Neural progenitor cell (in vitro differentiated cells): Measurements from ENCODE around the gene CACNA1C. TPM values are rescaled to one million over a fixed set of nuclear protein-coding genes. Genes with fewer than 3 reads are reported as not detected.

Experiments used
- DNase-seq: peaks from one replicate; pipeline ENCODE4 v3.0.0-alpha.2; 2016; ENCODE audit warnings: low spot score
- H2AFZ ChIP-seq: fragments of 200-600 bp; sonication (generic); replicated peaks from 2 replicates; pipeline ENCODE4 v1.6.1; 2016; ENCODE audit warnings: antibody characterized with exemption
- H3F3A ChIP-seq: fragments of 200-600 bp; sonication (generic); 2 replicates; pipeline ENCODE4 v1.6.1; 2016; ENCODE audit warnings: antibody characterized with exemption, low read depth
- H3K27ac ChIP-seq: fragments of 200-600 bp; sonication (generic); 2 replicates; pipeline ENCODE4 v1.5.1; 2016; ENCODE audit warnings: mild to moderate bottlenecking
- H3K27me3 ChIP-seq: fragments of 200-600 bp; sonication (generic); 2 replicates; pipeline ENCODE4 v1.6.1; 2016; ENCODE audit warnings: mild to moderate bottlenecking, moderate library complexity
- H3K36me3 ChIP-seq: fragments of 200-600 bp; sonication (generic); 2 replicates; pipeline ENCODE4 v1.5.1; 2016
- H3K4me1 ChIP-seq: fragments of 200-600 bp; sonication (generic); 2 replicates; pipeline ENCODE4 v1.6.1; 2016; ENCODE audit warnings: mixed run types
- H3K4me2 ChIP-seq: fragments of 200-600 bp; sonication (generic); 2 replicates; pipeline ENCODE4 v1.6.1; 2016
- H3K4me3 ChIP-seq: fragments of 200-600 bp; sonication (generic); 2 replicates; pipeline ENCODE4 v1.5.1; 2016
- H3K79me2 ChIP-seq: fragments of 200-600 bp; sonication (generic); 2 replicates; pipeline ENCODE4 v1.6.1; 2016; ENCODE audit warnings: low read depth
- H3K9ac ChIP-seq: fragments of 200-600 bp; sonication (generic); 2 replicates; pipeline ENCODE4 v1.6.1; 2016
- H3K9me3 ChIP-seq: fragments of 200-600 bp; sonication (generic); 2 replicates; pipeline ENCODE4 v1.5.1; 2016; ENCODE audit warnings: low read depth
- H4K20me1 ChIP-seq: fragments of 200-600 bp; sonication (generic); 2 replicates; pipeline ENCODE4 v1.6.1; 2016; ENCODE audit warnings: low read depth
- H3K27ac Mint-ChIP-seq: 3 replicates; pipeline ENCODE4 v1.8.0; 2021; ENCODE audit warnings: mixed read lengths
- H3K27me3 Mint-ChIP-seq: 2 replicates; pipeline ENCODE4 v1.8.0; 2022; ENCODE audit warnings: low read depth, mild to moderate bottlenecking, inconsistent platforms, moderate library complexity, mixed read lengths; ENCODE audit not compliant: insufficient read depth
- H3K36me3 Mint-ChIP-seq: 3 replicates; pipeline ENCODE4 v1.8.0; 2021; ENCODE audit warnings: mixed read lengths
- H3K4me1 Mint-ChIP-seq: 3 replicates; pipeline ENCODE4 v1.8.0; 2021; ENCODE audit warnings: mixed read lengths
- H3K4me3 Mint-ChIP-seq: 3 replicates; pipeline ENCODE4 v1.8.0; 2021; ENCODE audit warnings: mild to moderate bottlenecking, moderate library complexity, mixed read lengths
- H3K9me3 Mint-ChIP-seq: 3 replicates; pipeline ENCODE4 v1.8.0; 2020; ENCODE audit warnings: mixed read lengths
- CTCF ChIP-seq: fragments of 200-600 bp; sonication (generic); IDR thresholded peaks from 2 replicates; pipeline ENCODE4 v1.5.1; 2017; ENCODE audit warnings: antibody characterized with exemption, mild to moderate bottlenecking
- EZH2 ChIP-seq: fragments of 200-600 bp; sonication (generic); IDR thresholded peaks from 2 replicates; pipeline ENCODE4 v1.6.1; 2017; ENCODE audit warnings: antibody characterized with exemption, mild to moderate bottlenecking, moderate library complexity
- EZH2phosphoT487 ChIP-seq: fragments of 200-600 bp; sonication (generic); IDR thresholded peaks from 2 replicates; pipeline ENCODE4 v1.6.1; 2017; ENCODE audit warnings: antibody characterized with exemption
- total RNA-seq: library from RNA; depleted of rRNA; stranded (reverse); fragments of >200 nt; gene quantifications from 2 replicates; pipeline ENCODE4 v1.2.3, GENCODE V29; 2015; ENCODE audit warnings: low replicate concordance

The CACNA1C gene
- total RNA-seq, 1 donor from 2014 or later: 2.7 TPM

GRCh38 chr12:2212537-2212936 is 159.8 kb downstream of the CACNA1C start:
- Histone ChIP-seq H3K79me2 (no peaks in the 10 kb centered on the region), H3F3A (no peaks in the 10 kb centered on the region), H2AFZ (no peak overlapping the region), H3K9ac (no peak overlapping the region), H4K20me1 (no peaks in the 10 kb centered on the region), H3K36me3 (no peaks in the 10 kb centered on the region), H3K4me2 (no peak overlapping the region), H3K27ac (no peak overlapping the region), H3K4me3 (no peak overlapping the region), H3K4me1 (peaks cover 11% of the 10 kb centered on the region), H3K27me3 (no peaks in the 10 kb centered on the region), H3K9me3 (no peaks in the 10 kb centered on the region)
- TF ChIP-seq EZH2phosphoT487: no peak
- no peak for TF ChIP-seq CTCF
- TF ChIP-seq EZH2: no peak
- no peak for DNase-seq
- no peaks in the 10 kb centered on the region for H3K9me3 Mint-ChIP-seq
- peak overlapping the region; percentile 98 for H3K27ac Mint-ChIP-seq
- H3K4me3 Mint-ChIP-seq: no peak overlapping the region
- peaks cover 22% of the 10 kb centered on the region for H3K4me1 Mint-ChIP-seq
- peaks cover 6% of the 10 kb centered on the region for H3K27me3 Mint-ChIP-seq
- no peaks in the 10 kb centered on the region for H3K36me3 Mint-ChIP-seq

- no peak for TF ChIP-seq EZH2phosphoT487
- no peak for TF ChIP-seq EZH2
- no peak for TF ChIP-seq CTCF
- peak overlapping the region; percentile 98 for H3K27ac Mint-ChIP-seq
- DNase-seq: peak; percentile 50
- peaks cover 6% of the 10 kb centered on the region for H3K27me3 Mint-ChIP-seq
- Histone ChIP-seq H4K20me1 (no peaks in the 10 kb centered on the region), H3K27me3 (no peaks in the 10 kb centered on the region), H3K9me3 (no peaks in the 10 kb centered on the region), H3K9ac (no peak overlapping the region), H3K36me3 (no peaks in the 10 kb centered on the region), H3K4me1 (peaks cover 11% of the 10 kb centered on the region), H3K79me2 (no peaks in the 10 kb centered on the region), H2AFZ (peak overlapping the region; percentile 8), H3K4me2 (peak overlapping the region; percentile 7), H3K4me3 (no peak overlapping the region), H3K27ac (no peak overlapping the region), H3F3A (no peaks in the 10 kb centered on the region)
- no peaks in the 10 kb centered on the region for H3K9me3 Mint-ChIP-seq
- no peaks in the 10 kb centered on the region for H3K36me3 Mint-ChIP-seq
- peaks cover 22% of the 10 kb centered on the region for H3K4me1 Mint-ChIP-seq
- peak overlapping the region; percentile 59 for H3K4me3 Mint-ChIP-seq
Measured at GRCh38 chr12:2212971-2213869, 160.4 kb downstream of the CACNA1C start.

GRCh38 chr12:2214411-2214810 is 161.6 kb downstream of the CACNA1C start:
- no peak overlapping the region for H3K27ac ChIP-seq
- H3K27me3 ChIP-seq: no peaks in the 10 kb centered on the region
- H3K4me3 ChIP-seq: no peak overlapping the region
- no peak overlapping the region for H3K4me2 ChIP-seq
- no peaks in the 10 kb centered on the region for H4K20me1 ChIP-seq
- no peak overlapping the region for H3K9ac ChIP-seq
- peak overlapping the region; percentile 98 for H3K27ac Mint-ChIP-seq
- no peak overlapping the region for H2AFZ ChIP-seq
- H3K27me3 Mint-ChIP-seq: peaks cover 4% of the 10 kb centered on the region
- TF ChIP-seq EZH2 (no peak), EZH2phosphoT487 (no peak), CTCF (no peak)
- no peaks in the 10 kb centered on the region for H3F3A ChIP-seq
- H3K4me1 ChIP-seq: peaks cover 11% of the 10 kb centered on the region
- DNase-seq: no peak
- H3K79me2 ChIP-seq: no peaks in the 10 kb centered on the region
- no peaks in the 10 kb centered on the region for H3K9me3 Mint-ChIP-seq
- H3K36me3 ChIP-seq: no peaks in the 10 kb centered on the region
- H3K4me3 Mint-ChIP-seq: peak overlapping the region; percentile 11
- H3K9me3 ChIP-seq: no peaks in the 10 kb centered on the region
- peaks cover 22% of the 10 kb centered on the region for H3K4me1 Mint-ChIP-seq
- no peaks in the 10 kb centered on the region for H3K36me3 Mint-ChIP-seq
